GM12892 (cell line): ENCODE measurements around the gene RPAP3.

Experiments
- POLR2A ChIP-seq: IDR thresholded peaks from 2 replicates; pipeline ENCODE4 v1.6.1; 2011; ENCODE audit warnings: low read depth, low read length, control low read depth
- POLR2AphosphoS5 ChIP-seq: IDR thresholded peaks from 2 replicates; pipeline ENCODE4 v1.6.1; 2011; ENCODE audit warnings: low read depth, low read length, control low read depth

DNA sequence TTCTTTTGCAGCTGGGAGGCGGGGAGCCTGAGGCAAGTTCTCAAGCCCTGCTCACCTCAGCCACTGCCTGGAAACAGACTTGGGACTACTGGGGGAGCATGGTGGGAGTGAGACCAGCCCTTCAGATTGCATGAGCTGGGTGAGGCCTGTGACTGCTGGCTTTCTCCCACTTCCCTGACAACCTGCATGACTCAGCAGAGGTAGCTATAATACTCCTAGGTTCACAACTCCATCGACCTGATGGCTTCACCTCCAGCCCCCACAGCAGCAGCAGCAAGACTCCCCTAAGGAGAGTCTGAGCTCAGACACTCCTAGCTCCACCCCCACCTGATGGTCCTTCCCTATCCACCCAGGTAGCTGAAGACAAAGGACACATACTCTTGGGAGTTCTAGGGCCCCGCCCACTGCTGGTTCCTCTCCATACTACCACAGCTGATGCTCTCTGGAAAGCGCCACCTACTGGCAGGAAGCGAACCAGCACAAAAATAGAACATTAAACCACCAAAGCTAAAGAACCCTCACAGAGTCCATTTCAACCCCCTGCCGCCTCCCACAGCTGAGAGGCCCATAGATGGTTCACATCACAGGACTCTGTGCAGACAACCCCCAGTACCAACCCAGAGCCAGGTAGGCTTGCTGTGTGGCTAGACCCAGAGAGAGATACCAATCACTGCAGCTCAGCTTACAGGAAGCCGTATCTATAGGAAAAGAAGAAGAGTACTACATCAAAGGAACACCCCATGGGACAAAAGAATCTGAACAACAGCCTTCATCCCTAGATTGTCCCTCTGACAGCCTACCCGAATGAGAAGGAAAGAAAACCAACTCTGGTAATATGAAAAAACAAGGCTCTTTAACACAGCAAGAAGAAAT is 68.7 kb downstream of the RPAP3 start:
- TF ChIP-seq POLR2AphosphoS5 (no peak), POLR2A (no peak)
